Pulmonary artery endothelial cell (primary cell): Measurements from ENCODE around the gene PRKAA2. TPM values are rescaled to one million over a fixed set of nuclear protein-coding genes. Genes with fewer than 3 reads are reported as not detected.

Source experiments
- DNase-seq: peaks from one replicate; pipeline ENCODE4 v3.0.0-alpha.2; 2011; ENCODE audit warnings: low read depth, low spot score
- total RNA-seq: library from RNA; depleted of rRNA; stranded (reverse); fragments of >200 nt; gene quantifications from 2 replicates; pipeline ENCODE4 v1.2.3, GENCODE V29; 2014

The PRKAA2 gene
- total RNA-seq, 1 donor from 2014 or later: 4.3 TPM

GRCh38 chr1:56654126-56654923 is 9.2 kb downstream of the PRKAA2 start:
- no peak for DNase-seq

GRCh38 chr1:56655991-56656613 is 11.0 kb downstream of the PRKAA2 start:
- DNase-seq: no peak

- no peak for DNase-seq
These were observed 13.1 kb downstream of the PRKAA2 start for GRCh38 chr1:56658254-56658653.

- DNase-seq: no peak
These were observed 15.2 kb downstream of the PRKAA2 start for GRCh38 chr1:56660293-56660692.

GRCh38 chr1:56663846-56664245 is 18.7 kb downstream of the PRKAA2 start:
- DNase-seq: no peak

- no peak for DNase-seq
These were observed 20.3 kb downstream of the PRKAA2 start for GRCh38 chr1:56665384-56665783.

GRCh38 chr1:56666112-56666608 is 21.0 kb downstream of the PRKAA2 start:
- DNase-seq: no peak

- DNase-seq: no peak
These were observed 25.2 kb downstream of the PRKAA2 start for GRCh38 chr1:56670350-56670749.

- DNase-seq: no peak
These were observed 26.0 kb downstream of the PRKAA2 start for GRCh38 chr1:56671085-56671484.

- DNase-seq: no peak
These were observed 26.4 kb downstream of the PRKAA2 start for GRCh38 chr1:56671542-56671941.

GRCh38 chr1:56672579-56672978 is 27.5 kb downstream of the PRKAA2 start:
- no peak for DNase-seq

GRCh38 chr1:56675763-56676162 is 30.6 kb downstream of the PRKAA2 start:
- DNase-seq: no peak

GRCh38 chr1:56676571-56677035 is 31.5 kb downstream of the PRKAA2 start:
- no peak for DNase-seq

- DNase-seq: no peak
These were observed 38.5 kb downstream of the PRKAA2 start for GRCh38 chr1:56683569-56683968.

GRCh38 chr1:56686169-56686568 is 41.1 kb downstream of the PRKAA2 start:
- no peak for DNase-seq

GRCh38 chr1:56688522-56689026 is 43.5 kb downstream of the PRKAA2 start:
- DNase-seq: peak; percentile 17

- DNase-seq: no peak
These were observed 51.5 kb downstream of the PRKAA2 start for GRCh38 chr1:56696663-56697062.

- DNase-seq: no peak
These were observed 58.6 kb downstream of the PRKAA2 start for GRCh38 chr1:56703747-56704146.

GRCh38 chr1:56707379-56707778 is 62.3 kb downstream of the PRKAA2 start:
- DNase-seq: no peak

- peak; percentile 7 for DNase-seq
These were observed 64.3 kb downstream of the PRKAA2 start for GRCh38 chr1:56709269-56709880.

- no peak for DNase-seq
These were observed 64.9 kb downstream of the PRKAA2 start for GRCh38 chr1:56709995-56710394.

- no peak for DNase-seq
These were observed 65.5 kb downstream of the PRKAA2 start for GRCh38 chr1:56710646-56711045.
